ENCODE data around the gene SAPCD2. TPM values are rescaled to one million over a fixed set of nuclear protein-coding genes. Genes with fewer than 3 reads are reported as not detected.

Gene SAPCD2
- total and polyA plus RNA-seq, 9 of the 15 experiments (the other 6 are each of a cell fraction or from before 2014, with no cell fraction given): 3.4 to 91.8 (median 18.8) TPM

- no peak for TF ChIP-seq SMAD4 (CRISPR knock-in tag; conservative IDR thresholded peaks at IDR 0.05)
- TF ChIP-seq SMAD1 (IDR thresholded peaks at IDR 0.05; ENCODE audit: low read depth, low read length, partially characterized antibody): no peak
- no peak for TF ChIP-seq HDGF (IDR thresholded peaks at IDR 0.05)
- no peak for TF ChIP-seq CCAR2 (IDR thresholded peaks at IDR 0.05; ENCODE audit: low read depth, low read length)
- TF ChIP-seq ZNF696 (CRISPR knock-in tag; conservative IDR thresholded peaks at IDR 0.05): no peak
- TF ChIP-seq ERF (CRISPR knock-in tag; IDR thresholded peaks at IDR 0.05): no peak
- no peak for TF ChIP-seq SIN3A (IDR thresholded peaks at IDR 0.05; ENCODE audit: borderline replicate concordance in 2 of 2, control insufficient read depth in 1 of 2, low read depth in 2 of 2, low read length in 2 of 2)
- no peak for TF ChIP-seq ZNF644 (tag; IDR thresholded peaks at IDR 0.05; ENCODE audit: low read depth)
- TF ChIP-seq RFX5 (IDR thresholded peaks at IDR 0.05; ENCODE audit: low read depth, low read length): no peak
- 0 out of 2 replicates have a peak, but pooled peaks have one; percentile 48 for TF ChIP-seq BACH1 (tag; IDR thresholded peaks at IDR 0.05)
- TF ChIP-seq KLF10 (CRISPR knock-in tag; IDR thresholded peaks at IDR 0.05): no peak
- no peak for TF ChIP-seq ZNF408 (CRISPR knock-in tag; IDR thresholded peaks at IDR 0.05; ENCODE audit: low read depth)
- 0 out of 2 replicates have a peak, but pooled peaks have one; percentile 37 for TF ChIP-seq EHMT2 (IDR thresholded peaks at IDR 0.05)
- peak; percentile 60; the same call in 1 of the 2 replicates for TF ChIP-seq SMARCE1 (IDR thresholded peaks at IDR 0.05)
- peak; percentile 45; the same call in 1 of the 2 replicates for TF ChIP-seq RBFOX2 (IDR thresholded peaks at IDR 0.05; ENCODE audit: low read depth, low read length)
- TF ChIP-seq TFAP4 (CRISPR knock-in tag; IDR thresholded peaks at IDR 0.05; ENCODE audit: borderline replicate concordance): peak; percentile 84
- no peak for TF ChIP-seq FOXP4 (CRISPR knock-in tag; IDR thresholded peaks at IDR 0.05; ENCODE audit: borderline replicate concordance)
- TF ChIP-seq ZNF668 (CRISPR knock-in tag; IDR thresholded peaks at IDR 0.05): no peak
- TF ChIP-seq ZNF551 (CRISPR knock-in tag; IDR thresholded peaks at IDR 0.05): no peak
- TF ChIP-seq KHSRP (IDR thresholded peaks at IDR 0.05): no peak
- 0 out of 2 replicates have a peak, but pooled peaks have one; percentile 23 for TF ChIP-seq ATF7 (IDR thresholded peaks at IDR 0.05)
- no peak for TF ChIP-seq ILF3 (IDR thresholded peaks at IDR 0.05; ENCODE audit: borderline replicate concordance)
- TF ChIP-seq, protein P1, sequence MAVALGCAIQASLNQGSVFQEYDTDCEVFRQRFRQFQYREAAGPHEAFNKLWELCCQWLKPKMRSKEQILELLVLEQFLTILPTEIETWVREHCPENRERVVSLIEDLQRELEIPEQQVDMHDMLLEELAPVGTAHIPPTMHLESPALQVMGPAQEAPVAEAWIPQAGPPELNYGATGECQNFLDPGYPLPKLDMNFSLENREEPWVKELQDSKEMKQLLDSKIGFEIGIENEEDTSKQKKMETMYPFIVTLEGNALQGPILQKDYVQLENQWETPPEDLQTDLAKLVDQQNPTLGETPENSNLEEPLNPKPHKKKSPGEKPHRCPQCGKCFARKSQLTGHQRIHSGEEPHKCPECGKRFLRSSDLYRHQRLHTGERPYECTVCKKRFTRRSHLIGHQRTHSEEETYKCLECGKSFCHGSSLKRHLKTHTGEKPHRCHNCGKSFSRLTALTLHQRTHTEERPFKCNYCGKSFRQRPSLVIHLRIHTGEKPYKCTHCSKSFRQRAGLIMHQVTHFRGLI (CRISPR knock-in tag; IDR thresholded peaks at IDR 0.05): no peak
- peak; percentile 67 for TF ChIP-seq MAFK (IDR thresholded peaks at IDR 0.05; ENCODE audit: low read length)
- TF ChIP-seq, protein P2, sequence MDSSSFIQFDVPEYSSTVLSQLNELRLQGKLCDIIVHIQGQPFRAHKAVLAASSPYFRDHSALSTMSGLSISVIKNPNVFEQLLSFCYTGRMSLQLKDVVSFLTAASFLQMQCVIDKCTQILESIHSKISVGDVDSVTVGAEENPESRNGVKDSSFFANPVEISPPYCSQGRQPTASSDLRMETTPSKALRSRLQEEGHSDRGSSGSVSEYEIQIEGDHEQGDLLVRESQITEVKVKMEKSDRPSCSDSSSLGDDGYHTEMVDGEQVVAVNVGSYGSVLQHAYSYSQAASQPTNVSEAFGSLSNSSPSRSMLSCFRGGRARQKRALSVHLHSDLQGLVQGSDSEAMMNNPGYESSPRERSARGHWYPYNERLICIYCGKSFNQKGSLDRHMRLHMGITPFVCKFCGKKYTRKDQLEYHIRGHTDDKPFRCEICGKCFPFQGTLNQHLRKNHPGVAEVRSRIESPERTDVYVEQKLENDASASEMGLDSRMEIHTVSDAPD (CRISPR knock-in tag; IDR thresholded peaks at IDR 0.05): no peak
Observed at GRCh38 chr9:137083394-137084004, 13.1 kb upstream of the SAPCD2 start (continued).

Measured in K562 (cell line).